Heart right ventricle (tissue), 16 donors: ENCODE data around the gene CFAP210. TPM values are rescaled to one million over a fixed set of nuclear protein-coding genes. Genes with fewer than 3 reads are reported as not detected.

Experiments
- ATAC-seq, 8 donors: fragments of 200-7000 bp; cut with Tn5 transposase; one replicate each; pipeline ENCODE4 v1.9.1; 2020; ENCODE audit warnings: mild to moderate bottlenecking in 8 of 8, moderate library complexity in 8 of 8, moderate number of reproducible peaks in 1 of 8
- DNase-seq, 2 donors: peaks; one replicate each; pipeline ENCODE4 v3.0.0-alpha.2; 2020
- H3K27ac ChIP-seq, 10 donors: fragments of 200-600 bp; sonication (generic) in 2 of 10; one replicate each; pipeline versions ENCODE4 v1.5.0 to v1.8.0; 2020 to 2022; ENCODE audit warnings: mild to moderate bottlenecking in 3 of 10
- H3K27me3 ChIP-seq, 7 donors: fragments of 200-600 bp; one replicate each; pipeline ENCODE4 v1.8.0; 2021 to 2022; ENCODE audit warnings: mild to moderate bottlenecking in 2 of 7
- H3K36me3 ChIP-seq, 9 donors: fragments of 200-600 bp; sonication (generic) in 1 of 9; one replicate each; pipeline versions ENCODE4 v1.5.0 to v1.8.0; 2020 to 2022; ENCODE audit warnings: mild to moderate bottlenecking in 2 of 9
- H3K4me1 ChIP-seq, 9 donors: fragments of 200-600 bp; sonication (generic) in 1 of 9; one replicate each; pipeline versions ENCODE4 v1.5.0 to v1.8.0; 2020 to 2022; ENCODE audit warnings: mild to moderate bottlenecking in 4 of 9
- H3K4me3 ChIP-seq, 10 donors: fragments of 200-600 bp; sonication (generic) in 2 of 10; one replicate each; pipeline versions ENCODE4 v1.5.0 to v1.8.0; 2020 to 2022; ENCODE audit warnings: mild to moderate bottlenecking in 7 of 10, moderate library complexity in 2 of 10
- H3K9me3 ChIP-seq, 11 donors: fragments of 200-600 bp in 10 of 11; sonication (generic) in 2 of 11; one replicate each; pipeline versions ENCODE4 v1.5.0 to v1.8.0; 2013 to 2022; ENCODE audit warnings: mild to moderate bottlenecking in 2 of 11, control low read depth in 1 of 11, moderate library complexity in 1 of 11
- WGBS, 2 donors: extraction: QIAGEN DNeasy Blood & Tissue Kit; methylation state at CpG; one replicate each; pipeline ENCODE4 v1.1.7; 2013; ENCODE audit warnings: inconsistent platforms in 1 of 2; 5-methylcytosine and 5-hydroxymethylcytosine counted together
- intact Hi-C, 10 donors: fragments of 100-400 bp; cut with DNase I; formaldehyde crosslinking; loops; one replicate each; pipeline versions ENCODE4 v1.11.1 to v1.14.2; 2022
- polyA plus RNA-seq, 2 donors: library from polyadenylated mRNA; stranded (reverse); fragments of 200-250 nt; gene quantifications; one replicate each; pipeline ENCODE4 v1.2.3, GENCODE V29; 2013
- total RNA-seq, 10 donors: library from RNA; stranded (reverse); fragmentation: NEBNext Ultra II Directional in 3 of 10; extraction: Animal tissue kit (Norgen Biotek cat#: 25700) in 3 of 10; gene quantifications; one replicate each; pipeline versions ENCODE4 v1.2.1 to v1.2.4, GENCODE V29; 2021 to 2023
- TF ChIP-seq, protein P1 (sequence below), 9 donors: fragments of 200-600 bp; sonication (generic) in 2 of 9; IDR thresholded peaks; one replicate each; pipeline versions ENCODE4 v1.5.0 to v1.8.0; 2021 to 2022; ENCODE audit warnings: antibody characterized with exemption in 9 of 9, mild to moderate bottlenecking in 5 of 9, moderate library complexity in 1 of 9
- donor health status: Arrhythmogenic right ventricular cardiomyopathy.
- donor health status: ischemic (EF 13 %, LVEDD 7.1; RV severe dilation, severe dysfunction).
- donor health status: healthy with polysubstance abuse.
- donor health status: DM: no; HTN: yes; CAD: no.
- donor health status: DM: no; HTN: no; CAD: no.
- donor health status: ischemic (EF 25% LVEDD 6.9; RV normal size, moderate dysfunction).
- donor health status: ischemic (EF 25% LVEDD 5.7; RV mildly dilated, moderate dysfunction).
- donor health status: healthy.
- donor health status: DM: yes; HTN: yes; CAD: no.
- donor health status: Ischemic cardiomyopathy.
- donor health status: ischemic (EF 35%, LVEDD 5.7; RV mildly dilated, moderate dysfunction).
- donor health status: nonischemic (EF 11% LVEDD 7.7; RV severe dilation, severe dysfunction).
- donor health status: DM: yes; HTN: yes; CAD: no.
- donor health status: PGD.
- donor health status: ischemic (EF 29% LVEDD 5.4; RV normal size, mild dysfunction).
- donor health status: nonischemic (EF 23%, LVEDD 6.1; RV moderate dilation, normal function).

The CFAP210 gene
- total and polyA plus RNA-seq, 12 donors: 0.14 to 0.29 TPM; not detected in 10

DNA sequence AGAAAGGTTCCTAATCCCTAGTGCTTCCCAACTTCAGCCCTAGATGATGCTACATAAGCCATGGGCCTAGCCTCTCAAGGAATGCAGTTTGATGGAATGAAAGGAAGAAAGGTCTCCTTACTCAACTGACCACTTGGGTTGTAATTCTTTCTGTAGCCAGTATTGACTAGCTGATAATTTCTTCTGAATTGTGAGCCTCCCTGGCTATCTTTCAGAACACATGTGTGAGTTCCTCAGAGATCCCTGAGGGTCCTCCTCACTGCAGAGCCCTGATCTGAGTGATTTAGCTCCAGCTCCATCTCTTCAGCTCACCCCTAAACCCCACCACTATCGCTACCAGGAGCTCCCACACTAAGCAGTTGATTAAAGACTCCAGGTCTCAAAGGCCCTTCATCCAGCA is 31.5 kb downstream of the CFAP210 start:
- WGBS, 2 donors: 96 to 100% methylated on average over 1 of the region's 1 CpG
- no peak for ATAC-seq
- Histone ChIP-seq H3K36me3 (no peaks in the 10 kb centered on the region), H3K27me3 (no peaks in the 10 kb centered on the region), H3K4me1 (peaks cover 3 to 12% (median 8%) of the 10 kb centered on the region in 9 donors), H3K4me3 (no peak overlapping the region), H3K27ac (no peak overlapping the region), H3K9me3 (no peaks in the 10 kb centered on the region)
- DNase-seq: no peak
- TF ChIP-seq, protein P1, sequence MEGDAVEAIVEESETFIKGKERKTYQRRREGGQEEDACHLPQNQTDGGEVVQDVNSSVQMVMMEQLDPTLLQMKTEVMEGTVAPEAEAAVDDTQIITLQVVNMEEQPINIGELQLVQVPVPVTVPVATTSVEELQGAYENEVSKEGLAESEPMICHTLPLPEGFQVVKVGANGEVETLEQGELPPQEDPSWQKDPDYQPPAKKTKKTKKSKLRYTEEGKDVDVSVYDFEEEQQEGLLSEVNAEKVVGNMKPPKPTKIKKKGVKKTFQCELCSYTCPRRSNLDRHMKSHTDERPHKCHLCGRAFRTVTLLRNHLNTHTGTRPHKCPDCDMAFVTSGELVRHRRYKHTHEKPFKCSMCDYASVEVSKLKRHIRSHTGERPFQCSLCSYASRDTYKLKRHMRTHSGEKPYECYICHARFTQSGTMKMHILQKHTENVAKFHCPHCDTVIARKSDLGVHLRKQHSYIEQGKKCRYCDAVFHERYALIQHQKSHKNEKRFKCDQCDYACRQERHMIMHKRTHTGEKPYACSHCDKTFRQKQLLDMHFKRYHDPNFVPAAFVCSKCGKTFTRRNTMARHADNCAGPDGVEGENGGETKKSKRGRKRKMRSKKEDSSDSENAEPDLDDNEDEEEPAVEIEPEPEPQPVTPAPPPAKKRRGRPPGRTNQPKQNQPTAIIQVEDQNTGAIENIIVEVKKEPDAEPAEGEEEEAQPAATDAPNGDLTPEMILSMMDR (IDR thresholded peaks at IDR 0.05): no peak
- intact Hi-C loops: no loop called here

DNA sequence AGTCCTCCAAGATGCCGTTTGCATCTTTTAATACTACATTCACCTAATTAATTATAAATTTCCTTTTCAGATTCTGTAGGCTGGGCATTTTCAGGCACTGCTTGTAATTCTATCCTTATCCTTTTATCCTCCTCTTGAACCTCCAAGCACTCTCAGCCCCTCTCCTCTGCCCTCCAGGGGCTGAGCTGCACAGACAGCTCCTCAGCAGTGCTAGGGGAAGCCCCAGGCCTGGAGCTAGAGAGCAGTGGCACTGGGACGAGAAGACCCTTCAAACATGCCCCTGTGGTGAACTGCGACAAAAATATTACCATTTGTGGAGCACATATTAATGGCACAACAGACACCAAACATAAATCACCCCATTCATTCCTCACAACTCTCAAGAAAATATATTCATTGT is 32.9 kb downstream of the CFAP210 start:
- Histone ChIP-seq H3K27ac (no peak overlapping the region), H3K27me3 (peaks cover 0 to 4% (median 0%) of the 10 kb centered on the region in 7 donors), H3K9me3 (no peaks in the 10 kb centered on the region), H3K4me3 (no peak overlapping the region), H3K36me3 (no peaks in the 10 kb centered on the region), H3K4me1 (peaks cover 3 to 12% (median 8%) of the 10 kb centered on the region in 9 donors)
- no peak for DNase-seq
- 80 to 85% methylated on average over 3 of the region's 3 CpGs for WGBS, 2 donors
- intact Hi-C loops: no loop called here
- TF ChIP-seq, protein P1 (IDR thresholded peaks at IDR 0.05): no peak
- ATAC-seq: no peak

DNA sequence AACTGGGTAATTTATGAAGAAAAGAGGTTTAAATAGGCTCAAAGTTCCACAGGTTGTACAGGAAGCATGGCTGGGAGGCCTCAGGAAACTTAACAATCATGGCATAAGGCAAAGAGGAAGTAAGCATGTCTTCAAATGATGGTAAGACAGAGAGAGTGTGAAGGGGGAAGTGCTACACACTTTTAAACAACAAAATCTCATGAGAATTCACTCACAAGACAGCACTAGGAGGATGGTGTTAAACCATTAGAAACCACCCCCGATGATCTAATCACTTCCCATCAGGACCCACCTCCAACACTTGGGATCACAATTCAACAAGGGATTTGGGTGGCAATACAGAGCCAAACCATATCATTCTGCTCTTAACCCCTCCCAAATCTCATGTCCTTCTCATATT is 34.9 kb downstream of the CFAP210 start:
- ATAC-seq (no peak), DNase-seq (no peak)
- TF ChIP-seq, protein P1 (IDR thresholded peaks at IDR 0.05): no peak
- Histone ChIP-seq H3K27ac (no peak overlapping the region), H3K36me3 (no peaks in the 10 kb centered on the region), H3K4me3 (no peak overlapping the region), H3K9me3 (no peaks in the 10 kb centered on the region), H3K27me3 (peaks cover 0 to 4% (median 0%) of the 10 kb centered on the region in 7 donors), H3K4me1 (no peaks in the 10 kb centered on the region)
- WGBS, 2 donors: 79 to 81% methylated on average over 1 of the region's 1 CpG
- intact Hi-C loops: no loop called here

DNA sequence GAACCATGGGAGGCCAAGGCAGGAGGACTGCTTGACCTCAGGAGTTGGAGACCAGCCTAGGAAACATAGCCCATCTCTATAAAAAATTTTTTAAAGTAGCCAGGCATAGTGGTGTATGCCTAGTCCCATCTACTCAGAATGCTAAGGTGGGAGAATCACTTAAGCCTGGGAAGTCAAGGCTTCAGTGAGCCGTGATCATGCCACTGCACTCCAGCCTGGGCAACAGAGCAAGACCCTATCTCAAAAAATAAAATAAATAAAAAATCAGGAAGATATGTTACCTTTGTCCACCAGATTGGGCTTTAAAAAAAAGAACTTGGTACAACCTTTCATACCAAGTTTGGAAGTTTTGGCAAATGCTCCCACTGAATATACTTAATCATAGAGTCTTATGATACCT is 35.3 kb downstream of the CFAP210 start:
- DNase-seq (no peak), ATAC-seq (no peak)
- Histone ChIP-seq H3K9me3 (no peaks in the 10 kb centered on the region), H3K4me3 (no peak overlapping the region), H3K4me1 (no peaks in the 10 kb centered on the region), H3K36me3 (no peaks in the 10 kb centered on the region), H3K27ac (no peak overlapping the region), H3K27me3 (peaks cover 0 to 4% (median 0%) of the 10 kb centered on the region in 7 donors)
- intact Hi-C loops: no loop called here
- WGBS, 2 donors: 98 to 100% methylated on average over 1 of the region's 1 CpG
- TF ChIP-seq, protein P1 (IDR thresholded peaks at IDR 0.05): no peak
